ENCODE data around the gene RAD23A.

GRCh38 chr19:12918253-12918652, 27.4 kb upstream of the RAD23A start:
- no peak for TF ChIP-seq CTCF (IDR thresholded peaks at IDR 0.05; ENCODE audit: poor library complexity)
- TF ChIP-seq EZH2 (IDR thresholded peaks at IDR 0.05; ENCODE audit: borderline replicate concordance), result no peak
- TF ChIP-seq EZH2phosphoT487 (IDR thresholded peaks at IDR 0.05; ENCODE audit: low read depth, severe bottlenecking, unreplicated experiment), result no peak

Measured in hepatocyte (in vitro differentiated cells).